ENCODE data around the gene TNRC18. TPM values are rescaled to one million over a fixed set of nuclear protein-coding genes. Genes with fewer than 3 reads are reported as not detected.

Gene TNRC18
- total and polyA plus RNA-seq, 9 of the 15 experiments (the other 6 are each of a cell fraction or from before 2014, with no cell fraction given), result 0.03 to 43.2 (median 18.0) TPM

GRCh38 chr7:5423976-5424748, 528 bp upstream of the TNRC18 start (continued):
- TF ChIP-seq, protein P1, sequence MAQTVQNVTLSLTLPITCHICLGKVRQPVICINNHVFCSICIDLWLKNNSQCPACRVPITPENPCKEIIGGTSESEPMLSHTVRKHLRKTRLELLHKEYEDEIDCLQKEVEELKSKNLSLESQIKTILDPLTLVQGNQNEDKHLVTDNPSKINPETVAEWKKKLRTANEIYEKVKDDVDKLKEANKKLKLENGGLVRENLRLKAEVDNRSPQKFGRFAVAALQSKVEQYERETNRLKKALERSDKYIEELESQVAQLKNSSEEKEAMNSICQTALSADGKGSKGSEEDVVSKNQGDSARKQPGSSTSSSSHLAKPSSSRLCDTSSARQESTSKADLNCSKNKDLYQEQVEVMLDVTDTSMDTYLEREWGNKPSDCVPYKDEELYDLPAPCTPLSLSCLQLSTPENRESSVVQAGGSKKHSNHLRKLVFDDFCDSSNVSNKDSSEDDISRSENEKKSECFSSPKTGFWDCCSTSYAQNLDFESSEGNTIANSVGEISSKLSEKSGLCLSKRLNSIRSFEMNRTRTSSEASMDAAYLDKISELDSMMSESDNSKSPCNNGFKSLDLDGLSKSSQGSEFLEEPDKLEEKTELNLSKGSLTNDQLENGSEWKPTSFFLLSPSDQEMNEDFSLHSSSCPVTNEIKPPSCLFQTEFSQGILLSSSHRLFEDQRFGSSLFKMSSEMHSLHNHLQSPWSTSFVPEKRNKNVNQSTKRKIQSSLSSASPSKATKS (CRISPR knock-in tag; IDR thresholded peaks at IDR 0.05), result no peak
- TF ChIP-seq RBM22 (IDR thresholded peaks at IDR 0.05; ENCODE audit: low read depth, low read length, poor library complexity, severe bottlenecking) (peak; percentile 59), ESRRB (CRISPR knock-in tag; IDR thresholded peaks at IDR 0.05; ENCODE audit: borderline replicate concordance) (no peak), ZBTB34 (CRISPR knock-in tag; IDR thresholded peaks at IDR 0.05) (no peak), DDX20 (tag; IDR thresholded peaks at IDR 0.05; ENCODE audit: low read depth) (no peak), KAT8 (IDR thresholded peaks at IDR 0.05; ENCODE audit: low read depth) (no peak), ILF3 (IDR thresholded peaks at IDR 0.05; ENCODE audit: borderline replicate concordance) (no peak), NR1H2 (CRISPR knock-in tag; IDR thresholded peaks at IDR 0.05) (no peak), VEZF1 (CRISPR knock-in tag; IDR thresholded peaks at IDR 0.05) (peak; percentile 98), ZBTB5 (IDR thresholded peaks at IDR 0.05) (no peak), GATAD2B (IDR thresholded peaks at IDR 0.05; ENCODE audit: borderline replicate concordance) (no peak), ZNF263 (CRISPR knock-in tag; IDR thresholded peaks at IDR 0.05; ENCODE audit: borderline replicate concordance) (no peak), ERF (CRISPR knock-in tag; IDR thresholded peaks at IDR 0.05) (no peak), GATAD2A (IDR thresholded peaks at IDR 0.05) (0 out of 2 replicates have a peak, but pooled peaks have one; percentile 28)
- TF ChIP-seq, protein P2, sequence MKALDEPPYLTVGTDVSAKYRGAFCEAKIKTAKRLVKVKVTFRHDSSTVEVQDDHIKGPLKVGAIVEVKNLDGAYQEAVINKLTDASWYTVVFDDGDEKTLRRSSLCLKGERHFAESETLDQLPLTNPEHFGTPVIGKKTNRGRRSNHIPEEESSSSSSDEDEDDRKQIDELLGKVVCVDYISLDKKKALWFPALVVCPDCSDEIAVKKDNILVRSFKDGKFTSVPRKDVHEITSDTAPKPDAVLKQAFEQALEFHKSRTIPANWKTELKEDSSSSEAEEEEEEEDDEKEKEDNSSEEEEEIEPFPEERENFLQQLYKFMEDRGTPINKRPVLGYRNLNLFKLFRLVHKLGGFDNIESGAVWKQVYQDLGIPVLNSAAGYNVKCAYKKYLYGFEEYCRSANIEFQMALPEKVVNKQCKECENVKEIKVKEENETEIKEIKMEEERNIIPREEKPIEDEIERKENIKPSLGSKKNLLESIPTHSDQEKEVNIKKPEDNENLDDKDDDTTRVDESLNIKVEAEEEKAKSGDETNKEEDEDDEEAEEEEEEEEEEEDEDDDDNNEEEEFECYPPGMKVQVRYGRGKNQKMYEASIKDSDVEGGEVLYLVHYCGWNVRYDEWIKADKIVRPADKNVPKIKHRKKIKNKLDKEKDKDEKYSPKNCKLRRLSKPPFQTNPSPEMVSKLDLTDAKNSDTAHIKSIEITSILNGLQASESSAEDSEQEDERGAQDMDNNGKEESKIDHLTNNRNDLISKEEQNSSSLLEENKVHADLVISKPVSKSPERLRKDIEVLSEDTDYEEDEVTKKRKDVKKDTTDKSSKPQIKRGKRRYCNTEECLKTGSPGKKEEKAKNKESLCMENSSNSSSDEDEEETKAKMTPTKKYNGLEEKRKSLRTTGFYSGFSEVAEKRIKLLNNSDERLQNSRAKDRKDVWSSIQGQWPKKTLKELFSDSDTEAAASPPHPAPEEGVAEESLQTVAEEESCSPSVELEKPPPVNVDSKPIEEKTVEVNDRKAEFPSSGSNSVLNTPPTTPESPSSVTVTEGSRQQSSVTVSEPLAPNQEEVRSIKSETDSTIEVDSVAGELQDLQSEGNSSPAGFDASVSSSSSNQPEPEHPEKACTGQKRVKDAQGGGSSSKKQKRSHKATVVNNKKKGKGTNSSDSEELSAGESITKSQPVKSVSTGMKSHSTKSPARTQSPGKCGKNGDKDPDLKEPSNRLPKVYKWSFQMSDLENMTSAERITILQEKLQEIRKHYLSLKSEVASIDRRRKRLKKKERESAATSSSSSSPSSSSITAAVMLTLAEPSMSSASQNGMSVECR (CRISPR knock-in tag; IDR thresholded peaks at IDR 0.05), result no peak
